Small intestine (tissue), 7 donors: ENCODE results near the gene MARCHF7. TPM values are rescaled to one million over a fixed set of nuclear protein-coding genes. Genes with fewer than 3 reads are reported as not detected.
A peak's percentile ranks its signal among the peaks of the same experiment; 100 is the strongest.

Source experiments
- DNase-seq, 2 donors: peaks; one replicate each; pipeline versions ENCODE4 v3.0.0 to v3.0.0-alpha.2; 2013
- FAIRE-seq: peaks from 2 replicates; lab custom pipeline; 2012; peaks lifted over from hg19 to GRCh38; lab: Jason Lieb, UNC
- H3K27ac ChIP-seq, 3 donors: one replicate each; pipeline ENCODE4 v1.5.1; 2013; ENCODE audit warnings: low read length in 2 of 3, mild to moderate bottlenecking in 2 of 3, control low read depth in 1 of 3, inconsistent platforms in 1 of 3, low read depth in 1 of 3, moderate library complexity in 1 of 3
- H3K27me3 ChIP-seq, 3 donors: one replicate each; pipeline ENCODE4 v1.6.1; 2013; ENCODE audit warnings: low read length in 3 of 3, inconsistent platforms in 1 of 3; ENCODE audit not compliant: control insufficient read depth in 3 of 3, insufficient read depth in 3 of 3
- H3K36me3 ChIP-seq, 3 donors: one replicate each; pipeline ENCODE4 v1.6.1; 2013; ENCODE audit warnings: low read length in 3 of 3, inconsistent platforms in 1 of 3, low read depth in 1 of 3, mild to moderate bottlenecking in 1 of 3, moderate library complexity in 1 of 3; ENCODE audit not compliant: control insufficient read depth in 3 of 3, insufficient read depth in 2 of 3
- H3K4me1 ChIP-seq, 3 donors: one replicate each; pipeline ENCODE4 v1.6.1; 2013; ENCODE audit warnings: low read length in 2 of 3, inconsistent platforms in 1 of 3, low read depth in 1 of 3, mild to moderate bottlenecking in 1 of 3, moderate library complexity in 1 of 3; ENCODE audit not compliant: control insufficient read depth in 3 of 3, insufficient read depth in 2 of 3
- H3K4me3 ChIP-seq, 3 donors: one replicate each; pipeline ENCODE4 v1.5.1; 2013; ENCODE audit warnings: low read length in 3 of 3, control low read depth in 1 of 3, inconsistent platforms in 1 of 3, low read depth in 1 of 3, mild to moderate bottlenecking in 1 of 3, moderate library complexity in 1 of 3
- H3K9me3 ChIP-seq, 2 donors: one replicate each; pipeline ENCODE4 v1.6.1; 2013; ENCODE audit warnings: low read depth in 1 of 2, low read length in 1 of 2; ENCODE audit not compliant: control insufficient read depth in 2 of 2, insufficient read depth in 1 of 2
- WGBS, 3 donors: extraction: QIAGEN DNeasy Blood & Tissue Kit; methylation state at CpG; one replicate each; pipeline ENCODE4 v1.1.7; 2013; 5-methylcytosine and 5-hydroxymethylcytosine counted together
- polyA plus RNA-seq, 4 donors: library from polyadenylated mRNA; stranded (reverse) in 3 of 4; unstranded in 1 of 4; fragments of 200-250 nt in 3 of 4; fragments of 120-200 nt in 1 of 4; gene quantifications; one replicate each; pipeline versions ENCODE4 v1.2.1 to v1.2.3, GENCODE V29; 2013
- donor health status: healthy with polysubstance abuse.
- donor health status: control.
- donor health status: control.
- donor health status: Bipolar disorder and iron deficiency.
- donor health status: healthy.

The MARCHF7 gene
- polyA plus RNA-seq, 4 donors: 17.9 to 67.2 (median 26.9) TPM

DNA sequence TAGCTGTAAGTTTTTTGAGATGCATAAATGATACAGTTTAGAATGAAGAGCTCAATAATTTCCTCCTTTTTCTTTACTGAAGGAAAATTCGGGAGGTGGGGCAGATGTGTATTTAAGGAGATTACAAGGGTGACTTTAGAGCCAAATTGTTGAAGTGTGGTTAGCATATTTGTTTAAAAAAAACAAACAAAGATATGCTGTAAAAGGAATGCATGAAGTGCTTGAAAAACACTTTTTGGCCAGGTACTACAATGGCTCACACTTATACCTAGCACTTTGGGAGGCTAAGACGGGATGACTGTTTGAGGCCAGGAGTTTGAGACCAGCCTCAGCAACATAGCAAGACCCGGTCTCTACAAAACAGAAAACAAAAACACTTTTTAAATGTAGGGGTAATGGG lies 47.3 kb downstream of the MARCHF7 start:
- H3K4me3 ChIP-seq: no peak overlapping the region
- no peaks in the 10 kb centered on the region for H3K9me3 ChIP-seq
- no peak for FAIRE-seq
- no peaks in the 10 kb centered on the region for H3K27me3 ChIP-seq
- peak overlapping the region in 1 of 3 donors; percentile 4 for H3K27ac ChIP-seq
- 77 to 82% (median 82%) methylated on average over 3 of the region's 3 CpGs for WGBS, 3 donors
- DNase-seq: no peak
- peaks cover 7 to 18% (median 10%) of the 10 kb centered on the region in 3 donors for H3K36me3 ChIP-seq
- no peaks in the 10 kb centered on the region for H3K4me1 ChIP-seq

DNA sequence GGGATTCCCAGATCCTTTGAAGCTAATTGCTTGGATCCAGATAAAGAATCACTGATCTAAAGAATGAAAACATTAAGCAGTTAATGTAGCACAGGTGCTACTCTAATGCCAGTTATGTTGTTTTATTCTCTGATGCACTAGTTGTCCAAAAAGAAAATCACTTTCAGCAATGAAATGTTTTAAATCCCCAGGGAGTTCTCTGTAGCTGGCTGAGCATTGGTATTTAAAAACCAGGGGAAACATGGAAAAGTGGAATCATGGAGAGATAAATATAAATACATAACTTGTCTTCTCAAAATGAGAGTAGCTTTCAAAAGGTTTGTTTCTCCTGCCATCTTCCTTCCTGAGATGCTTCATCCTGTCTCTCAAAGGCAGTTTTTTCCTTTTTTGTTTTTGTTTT lies 48.0 kb downstream of the MARCHF7 start:
- DNase-seq (no peak), FAIRE-seq (no peak)
- no peaks in the 10 kb centered on the region for H3K27me3 ChIP-seq
- no peaks in the 10 kb centered on the region for H3K9me3 ChIP-seq
- no peak overlapping the region for H3K27ac ChIP-seq
- H3K4me3 ChIP-seq: no peak overlapping the region
- H3K36me3 ChIP-seq: peaks cover 7 to 18% (median 10%) of the 10 kb centered on the region in 3 donors
- H3K4me1 ChIP-seq: no peaks in the 10 kb centered on the region

DNA sequence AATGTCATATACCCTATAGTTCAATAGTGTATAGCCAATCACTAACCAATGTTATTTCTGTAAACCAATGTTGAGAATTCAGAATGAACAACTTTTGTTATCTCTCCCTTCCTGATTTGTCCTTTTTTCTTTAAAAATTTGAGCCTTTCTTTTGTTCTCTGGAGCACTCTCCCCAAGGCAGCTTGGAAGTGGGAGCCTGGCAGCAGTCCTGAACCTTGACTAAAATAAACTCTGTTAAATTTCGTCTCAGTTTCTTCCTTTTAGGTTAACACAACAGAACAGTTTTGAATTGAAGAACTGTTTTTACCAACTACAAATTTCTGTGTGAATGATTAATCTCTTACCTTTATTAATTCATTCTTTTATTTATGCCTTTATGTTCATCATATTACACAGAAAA lies 49.8 kb downstream of the MARCHF7 start:
- Histone ChIP-seq H3K27me3 (no peaks in the 10 kb centered on the region), H3K9me3 (no peaks in the 10 kb centered on the region), H3K4me1 (no peaks in the 10 kb centered on the region), H3K36me3 (peaks cover 7 to 14% (median 10%) of the 10 kb centered on the region in 3 donors), H3K27ac (no peak overlapping the region), H3K4me3 (no peak overlapping the region)
- DNase-seq (no peak), FAIRE-seq (no peak)
- WGBS, 3 donors: 52 to 81% (median 55%) methylated on average over 1 of the region's 1 CpG

Other genes with a start within 250 kb of the MARCHF7 start
- gene BAZ2B, start 96.0 kb upstream of the MARCHF7 start, polyA plus RNA-seq: 10 to 100 TPM; 12.2 to 53.2 (median 16.0) TPM
- gene CD302, start 85.7 kb downstream of the MARCHF7 start, polyA plus RNA-seq: 10 to 100 TPM; 12.1 to 36.6 (median 23.2) TPM
- gene LY75, start 192.2 kb downstream of the MARCHF7 start, polyA plus RNA-seq: 10 to 100 TPM in 3 of 4 donors, 1 to 10 TPM in 1; 9.5 to 62.9 (median 16.6) TPM